Measurements from ENCODE around the gene ARHGAP24. TPM values are rescaled to one million over a fixed set of nuclear protein-coding genes. Genes with fewer than 3 reads are reported as not detected.
A peak's percentile ranks its signal among the peaks of the same experiment; 100 is the strongest.
"Not testable (repeated sequence)": the region's sequence is repeated elsewhere in the genome, so short reads cannot be mapped to it uniquely, and the experiment has no call there.

Gene ARHGAP24
- total RNA-seq, 1 donor from 2014 or later, result 30.6 TPM

DNA sequence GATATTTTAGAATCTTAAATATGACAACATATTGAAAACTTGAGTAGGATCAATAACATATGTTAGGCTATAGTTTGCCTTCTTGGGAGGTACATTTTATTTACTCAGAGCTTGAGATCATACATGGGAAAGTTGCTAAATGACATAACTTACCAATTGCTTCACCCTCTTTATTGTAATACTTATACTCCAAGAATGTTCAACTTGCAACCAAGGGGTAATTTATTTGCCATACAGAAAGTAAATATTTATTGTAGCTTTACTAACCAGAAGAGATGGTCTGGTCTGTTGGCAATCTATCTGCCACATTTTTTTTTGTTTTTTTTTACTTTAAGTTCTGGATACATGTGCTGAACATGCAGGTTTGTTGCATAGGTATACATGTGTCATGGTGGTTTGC is 426.6 kb downstream of the ARHGAP24 start:
- no peak for DNase-seq (ENCODE audit: low read depth in 2 of 2)

DNA sequence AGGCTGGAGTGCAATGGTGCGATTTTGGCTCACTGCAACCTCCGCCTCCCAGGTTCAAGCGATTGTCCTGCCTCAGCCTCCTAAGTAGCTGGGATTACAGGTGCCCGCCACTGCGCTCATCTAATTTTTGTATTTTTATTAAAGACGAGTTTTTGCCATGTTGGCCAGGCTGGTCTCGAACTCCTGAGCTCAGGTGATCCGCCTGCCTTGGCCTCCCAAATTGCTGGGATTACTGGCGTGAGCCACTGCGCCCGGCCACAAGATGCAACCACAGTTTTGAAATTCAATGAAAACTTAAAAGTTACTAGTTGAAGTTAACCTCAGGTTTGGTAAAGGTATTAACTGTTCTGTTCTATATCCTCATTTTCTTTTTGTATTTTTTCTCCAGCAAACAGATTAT is 427.7 kb downstream of the ARHGAP24 start:
- DNase-seq (ENCODE audit: low read depth in 2 of 2), result not testable (repeated sequence)

DNA sequence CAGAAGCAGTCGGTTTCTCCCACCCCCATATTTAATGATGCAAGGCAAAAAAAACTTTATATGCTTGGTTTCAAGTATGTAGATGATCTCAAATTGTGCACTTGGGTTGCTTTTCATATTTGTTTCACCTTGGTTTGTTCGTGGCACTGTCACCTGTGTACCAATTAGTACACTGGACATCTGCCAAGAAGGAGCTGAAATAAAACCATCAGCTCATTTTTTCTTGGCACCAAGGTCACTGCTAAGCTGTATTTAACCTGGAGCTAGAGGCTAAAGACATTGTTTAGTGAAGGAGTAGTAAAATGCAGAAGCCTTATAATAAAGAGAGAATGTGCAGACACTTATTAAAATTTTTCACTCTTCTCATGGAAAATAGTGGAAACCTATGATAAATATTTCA is 430.8 kb downstream of the ARHGAP24 start:
- no peak for DNase-seq (ENCODE audit: low read depth in 2 of 2)

DNA sequence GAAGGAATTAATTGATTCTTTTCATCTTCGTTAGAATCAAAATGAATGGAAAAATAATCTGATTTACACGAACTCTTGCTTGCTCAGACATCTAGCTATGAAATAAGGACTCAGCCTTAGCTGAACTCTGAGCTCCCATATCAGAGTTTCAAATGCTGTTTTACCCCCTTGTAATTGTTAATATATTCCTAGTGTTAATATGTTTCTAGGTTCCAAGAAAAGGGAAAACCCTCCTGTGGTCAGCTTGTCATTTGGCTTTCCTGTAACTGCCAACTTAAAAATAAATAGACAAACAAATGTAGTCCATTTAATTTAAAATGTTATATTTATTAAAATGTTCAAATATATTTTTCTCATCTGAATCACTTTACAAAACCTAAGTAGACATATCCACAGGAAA is 432.1 kb downstream of the ARHGAP24 start:
- no peak for DNase-seq (ENCODE audit: low read depth in 2 of 2)

DNA sequence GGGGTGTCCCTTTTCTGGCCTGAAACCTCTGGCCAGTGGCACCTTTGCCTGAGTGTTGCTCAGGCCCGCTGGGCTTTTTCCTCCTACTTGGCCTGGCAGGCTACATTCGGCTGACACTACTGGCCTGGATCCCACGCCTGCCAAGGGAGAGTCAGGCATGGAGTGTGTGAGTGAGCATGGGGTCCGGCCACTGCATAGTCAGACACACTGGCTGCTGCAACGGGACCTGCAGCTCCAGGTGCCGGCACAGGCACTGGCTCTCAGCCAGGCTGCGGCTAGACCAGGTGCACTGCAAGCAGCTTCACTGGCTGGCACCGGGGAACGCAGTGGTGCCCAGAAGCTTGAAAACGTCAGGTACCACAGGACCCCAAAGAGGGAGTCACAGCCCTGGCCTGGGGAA is 434.9 kb downstream of the ARHGAP24 start:
- DNase-seq (ENCODE audit: low read depth in 2 of 2), result no peak

DNA sequence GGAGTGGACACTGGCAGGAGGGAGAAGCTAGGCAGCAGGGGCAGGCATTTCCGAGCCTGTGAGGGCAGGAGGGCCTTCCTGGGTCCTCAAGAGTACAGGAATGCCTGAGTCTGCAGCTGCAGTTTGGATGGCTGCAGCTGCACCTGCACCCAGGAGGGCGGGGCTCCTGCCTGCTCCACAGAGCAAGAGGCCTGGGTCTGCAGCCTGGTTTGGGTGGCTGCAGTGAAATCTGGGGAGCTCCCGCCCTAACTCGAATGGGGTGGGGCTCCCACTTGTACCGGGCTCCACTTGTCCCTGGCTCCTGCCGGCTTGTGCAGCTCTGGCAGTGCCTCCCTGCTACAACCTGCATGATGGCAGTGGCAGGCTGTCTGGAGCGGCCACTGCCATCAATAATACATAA is 436.0 kb downstream of the ARHGAP24 start:
- no peak for DNase-seq (ENCODE audit: low read depth in 2 of 2)

DNA sequence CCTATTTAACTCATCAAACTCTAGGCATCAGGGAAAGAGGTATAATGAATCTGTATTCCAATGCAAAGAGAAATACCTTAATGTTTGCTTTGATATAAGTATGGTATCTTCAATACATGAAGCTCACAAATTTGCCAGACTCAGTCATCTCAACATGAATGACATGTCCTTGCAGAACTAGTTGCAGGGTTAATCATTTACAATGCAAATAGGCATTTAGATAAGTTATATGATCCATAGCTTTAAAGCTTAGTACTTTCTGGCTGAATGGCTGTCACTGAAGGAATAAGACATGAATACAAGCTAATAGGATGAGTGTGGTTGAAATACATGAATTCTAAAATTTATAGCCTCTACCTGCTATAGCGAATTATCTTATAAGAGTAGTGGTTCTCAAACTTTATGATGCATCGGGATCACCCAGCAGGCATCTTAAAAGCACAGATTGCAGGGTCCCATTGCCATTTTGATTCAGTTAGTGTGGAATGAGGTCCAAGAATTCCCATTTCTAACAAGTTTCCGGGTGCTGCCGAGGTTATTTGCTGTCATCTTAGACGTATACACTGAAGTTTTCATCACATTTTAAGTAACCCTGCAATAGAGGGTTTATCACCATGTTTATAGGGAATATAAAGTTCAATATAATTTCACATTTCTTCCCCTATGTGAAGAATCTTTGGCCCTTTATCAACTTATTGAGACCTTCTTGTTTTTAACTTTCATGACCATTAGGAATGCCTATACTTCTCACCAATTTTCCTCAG is 439.2 kb downstream of the ARHGAP24 start:
- DNase-seq (ENCODE audit: low read depth in 2 of 2), result no peak

DNA sequence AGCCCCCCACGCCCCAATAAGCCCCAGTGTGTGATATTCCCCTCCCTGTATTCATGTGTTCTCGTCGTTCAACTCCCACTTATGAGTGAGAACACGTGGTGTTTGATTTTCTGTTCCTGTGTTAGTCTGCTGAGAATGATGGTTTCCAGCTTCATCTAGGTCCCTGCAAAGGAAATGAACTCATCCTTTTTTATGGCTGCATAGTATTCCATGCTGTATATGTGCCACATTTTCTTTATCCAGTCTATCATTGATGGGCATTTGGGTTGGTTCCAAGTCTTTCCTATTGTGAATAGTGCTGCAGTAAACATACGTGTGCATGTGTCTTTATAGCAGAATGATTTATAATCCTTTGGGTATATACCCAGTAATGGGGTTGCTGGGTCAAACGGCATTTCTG is 440.6 kb downstream of the ARHGAP24 start:
- DNase-seq (ENCODE audit: low read depth in 2 of 2), result not testable (repeated sequence)

DNA sequence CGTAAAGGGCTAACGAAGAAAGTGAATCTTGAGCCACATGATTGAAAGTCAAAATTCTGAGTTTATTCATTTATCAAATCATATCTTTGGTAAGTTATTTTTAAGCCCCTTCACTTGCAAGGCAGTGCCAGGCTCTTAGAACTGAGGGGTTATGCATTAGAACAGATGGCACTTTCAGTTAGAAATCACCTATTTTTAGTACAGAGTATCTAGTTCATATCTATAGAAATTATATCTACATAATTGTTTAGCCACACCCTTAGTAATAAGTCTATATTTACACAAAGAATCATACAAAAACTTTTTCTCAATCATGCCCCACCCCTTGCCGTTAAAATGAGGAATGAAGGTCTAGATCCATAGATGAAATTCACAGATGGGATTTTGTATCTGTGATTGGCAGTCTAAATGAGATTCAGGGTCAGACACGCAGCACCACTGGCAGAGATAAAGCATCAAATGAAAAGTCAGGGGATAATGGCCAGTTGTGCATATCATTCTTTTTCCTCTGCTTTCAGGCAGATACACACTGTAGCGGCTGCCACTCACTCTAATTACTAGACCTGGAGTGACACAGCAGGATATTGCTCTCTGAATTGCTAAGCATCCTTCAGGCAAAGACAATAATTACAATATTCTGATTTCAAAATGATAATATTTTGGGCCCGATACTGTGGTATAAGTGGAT is 444.4 kb downstream of the ARHGAP24 start:
- DNase-seq (ENCODE audit: low read depth in 2 of 2), result no peak

DNA sequence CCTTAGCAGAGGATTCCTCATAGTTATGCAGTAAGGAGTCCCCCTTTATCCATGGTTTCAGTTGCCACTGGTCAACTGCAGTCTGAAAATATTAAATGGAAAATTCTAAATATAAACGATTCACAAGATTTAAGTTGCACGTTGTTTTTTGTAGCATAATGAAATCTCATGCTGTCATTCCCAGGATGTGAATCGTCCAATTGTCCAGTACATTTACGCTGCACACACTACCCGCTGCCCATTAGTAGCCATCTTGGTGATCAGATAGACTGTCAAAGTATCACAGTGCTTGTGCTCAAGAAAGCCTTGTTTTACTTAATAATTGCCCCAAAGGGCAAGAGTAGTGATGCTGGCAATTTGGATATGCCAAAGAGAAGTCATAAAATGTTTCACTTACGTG is 450.1 kb downstream of the ARHGAP24 start:
- DNase-seq (ENCODE audit: low read depth in 2 of 2), result peak in 1 of 2 donors; percentile 67

DNA sequence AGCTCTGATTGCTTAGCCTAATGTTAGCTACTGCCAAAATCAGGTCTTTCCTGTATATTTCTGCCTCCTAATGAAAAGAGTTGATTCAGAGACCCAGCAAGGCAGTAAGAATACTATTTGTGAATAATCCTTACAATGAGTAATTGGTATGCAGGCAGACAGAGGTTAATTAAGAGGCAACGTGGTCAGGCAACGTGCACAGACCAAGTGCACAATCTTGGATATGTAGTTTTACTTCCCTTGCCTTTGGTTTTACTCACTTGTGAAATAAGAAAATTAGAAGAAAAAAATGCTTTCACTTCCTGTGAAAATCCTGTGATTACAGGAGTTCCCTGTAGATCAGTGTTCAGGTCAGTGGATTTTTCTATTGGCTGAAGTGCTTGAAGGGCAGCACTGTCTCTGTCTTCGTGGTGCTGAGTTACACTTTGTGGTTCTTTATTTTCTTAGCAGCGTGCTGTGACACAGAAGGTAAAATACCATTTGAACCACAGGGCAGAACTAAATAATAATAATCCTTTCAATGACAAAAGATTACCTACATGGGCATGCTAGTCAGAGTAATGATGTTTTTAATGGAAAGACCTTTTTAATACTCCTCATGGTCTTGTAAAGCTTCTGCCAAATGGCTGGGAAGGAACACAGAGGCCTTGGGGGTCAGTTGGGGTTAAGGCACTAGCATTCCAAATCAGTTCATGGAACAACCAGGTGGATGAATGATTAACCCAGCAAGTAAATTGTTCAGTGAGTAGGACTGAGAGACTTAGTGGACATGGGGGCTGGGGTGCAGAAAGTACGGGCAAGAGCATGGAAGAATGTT is 454.0 kb downstream of the ARHGAP24 start:
- DNase-seq (ENCODE audit: low read depth in 2 of 2), result peak in 1 of 2 donors; percentile 36

DNA sequence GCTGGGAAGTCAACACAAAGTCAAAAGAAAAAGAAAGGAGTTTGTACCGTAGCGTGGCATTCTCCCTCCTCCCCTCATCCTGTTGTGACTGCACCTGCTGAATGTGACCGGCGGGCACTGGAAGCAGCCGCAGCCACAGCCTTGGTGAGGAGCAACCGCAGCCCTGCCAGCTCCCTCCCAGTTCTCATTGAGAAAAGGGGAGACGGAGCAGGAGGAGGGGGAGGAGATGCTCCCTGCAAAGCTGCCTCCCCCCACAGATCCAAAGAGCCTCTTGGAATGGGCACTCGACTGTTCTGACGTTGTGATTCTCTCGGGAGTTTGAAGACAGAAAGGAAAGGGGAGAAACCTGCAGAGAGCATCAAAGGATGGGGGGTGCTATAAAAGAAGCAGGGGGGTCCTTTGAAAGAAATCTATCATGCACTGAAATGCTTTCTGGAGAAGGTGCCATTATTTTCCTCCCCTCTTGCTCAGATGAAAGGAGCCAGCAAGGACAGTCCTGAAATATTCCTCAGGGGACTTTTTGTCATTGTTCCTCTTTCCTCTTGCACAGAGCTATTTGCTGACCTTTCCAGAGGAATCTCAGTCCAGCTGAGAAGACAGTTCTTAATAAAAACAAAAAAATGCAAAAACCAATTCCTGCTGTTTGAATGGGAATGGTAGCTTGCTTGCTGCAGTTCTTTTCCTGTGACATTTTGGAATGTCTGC is 455.2 kb downstream of the ARHGAP24 start:
- DNase-seq (ENCODE audit: low read depth in 2 of 2), result peak; percentile 17 to 19

DNA sequence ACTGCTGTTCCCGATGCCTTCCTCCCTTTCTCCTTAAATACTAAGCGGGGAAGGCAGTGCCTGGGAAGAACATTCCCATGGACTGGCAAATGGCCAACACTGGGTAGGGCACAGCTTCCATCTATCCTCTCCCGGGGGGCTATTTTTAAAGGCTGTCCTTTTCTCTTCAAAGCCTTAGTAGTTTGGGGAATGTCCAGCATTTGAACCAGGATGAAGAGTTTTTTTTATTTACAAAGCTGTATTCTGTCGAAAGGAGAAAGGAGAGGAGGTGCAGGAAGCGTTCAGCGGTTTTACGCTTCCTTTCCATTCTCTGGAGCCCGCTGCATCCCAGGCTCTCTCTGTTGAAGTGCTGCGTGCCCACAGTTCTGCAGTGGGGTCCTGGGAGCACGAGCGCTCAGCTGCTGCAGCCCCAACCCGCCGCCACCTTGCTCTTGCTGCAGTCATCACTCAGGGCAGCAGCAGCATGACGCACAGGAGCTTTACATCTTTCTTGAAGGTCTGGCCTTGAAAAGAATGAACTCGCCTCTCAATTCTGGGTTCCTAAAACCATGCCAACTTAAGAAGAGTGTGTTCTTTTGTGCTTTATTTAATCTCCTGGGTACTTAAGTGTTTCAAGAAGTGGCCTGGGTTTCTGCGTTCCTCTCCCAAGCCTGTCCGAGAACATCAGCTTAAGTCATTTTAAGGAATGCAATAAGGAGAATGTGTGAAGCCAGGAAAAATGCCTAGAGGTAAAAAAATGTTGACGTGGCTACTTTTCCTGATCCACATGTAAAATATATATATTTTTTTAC is 457.7 kb downstream of the ARHGAP24 start:
- peak; percentile 36 to 52 for DNase-seq (ENCODE audit: low read depth in 2 of 2)

DNA sequence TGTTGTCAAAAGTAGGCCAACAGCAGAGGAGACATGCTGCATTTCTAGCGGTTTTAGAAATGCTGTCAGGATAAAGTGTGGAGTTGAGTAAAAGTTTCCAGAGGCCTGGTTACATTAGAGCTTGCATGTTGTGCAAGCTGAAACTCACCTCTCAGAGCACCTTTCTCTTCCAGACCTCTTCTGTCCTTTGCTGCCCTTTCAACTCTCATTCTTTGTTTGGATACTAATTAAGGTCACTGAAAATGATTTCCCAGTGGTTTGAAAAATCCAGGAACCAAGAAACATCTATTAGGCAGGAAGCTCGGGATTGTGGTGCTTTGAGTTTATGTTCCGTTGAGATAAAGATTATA is 458.3 kb downstream of the ARHGAP24 start:
- peak in 1 of 2 donors; percentile 20 for DNase-seq (ENCODE audit: low read depth in 2 of 2)

DNA sequence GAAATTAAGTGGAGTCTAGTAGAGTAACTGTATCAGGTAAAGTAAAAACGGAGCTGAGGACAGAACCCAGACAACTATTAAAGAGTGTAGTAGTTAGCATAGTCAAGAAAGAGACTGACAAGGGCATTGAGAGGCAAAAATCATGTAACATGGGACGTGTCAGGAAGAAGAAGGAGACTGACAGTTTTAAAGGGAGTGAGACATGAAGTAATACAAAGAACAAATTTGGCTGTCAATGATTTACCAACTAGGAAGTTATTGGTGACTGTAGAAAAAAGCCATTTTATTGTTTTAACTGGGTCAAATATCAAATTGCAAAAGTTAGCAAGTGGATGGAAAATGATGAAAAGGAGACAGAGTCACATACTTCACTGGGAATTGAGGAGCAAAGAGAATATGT is 462.6 kb downstream of the ARHGAP24 start:
- DNase-seq (ENCODE audit: low read depth in 2 of 2), result no peak

DNA sequence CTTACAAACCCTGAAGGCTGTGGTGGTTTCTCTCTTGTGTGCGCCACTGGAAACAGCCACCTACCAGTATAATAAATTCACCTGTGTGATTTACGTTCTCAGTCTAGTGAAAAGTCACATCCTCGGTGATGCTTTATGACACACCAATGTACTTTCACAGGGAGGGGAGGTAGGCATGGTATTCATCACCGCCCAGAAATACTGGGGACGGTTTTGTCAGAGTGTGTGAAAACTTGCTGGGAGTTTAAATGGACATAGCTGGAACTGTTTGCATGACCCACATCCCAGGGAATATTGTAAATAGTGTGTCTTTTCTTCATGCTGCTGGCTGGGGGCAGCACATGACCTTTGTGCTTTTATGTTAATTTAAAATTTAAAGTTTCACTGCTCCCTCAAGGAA is 463.1 kb downstream of the ARHGAP24 start:
- DNase-seq (ENCODE audit: low read depth in 2 of 2), result no peak

DNA sequence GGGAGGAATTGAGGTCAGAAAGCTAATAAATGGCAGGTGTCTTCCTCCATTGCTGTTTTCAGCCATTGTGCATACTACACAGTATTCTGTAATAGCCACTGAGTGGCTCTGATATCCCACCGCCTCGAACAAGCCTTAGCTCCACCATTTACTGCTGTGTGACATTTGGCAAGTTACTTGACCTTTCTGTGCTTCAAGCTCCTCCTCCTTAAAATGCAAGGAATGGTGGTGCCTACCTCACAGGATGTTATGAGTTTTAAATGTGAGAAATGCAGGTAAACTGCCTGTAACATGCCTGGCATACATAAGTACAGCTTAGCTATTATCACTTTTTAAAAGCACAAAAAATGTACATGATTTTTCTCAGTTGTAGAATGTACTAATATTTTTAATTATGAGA is 464.0 kb downstream of the ARHGAP24 start:
- no peak for DNase-seq (ENCODE audit: low read depth in 2 of 2)

DNA sequence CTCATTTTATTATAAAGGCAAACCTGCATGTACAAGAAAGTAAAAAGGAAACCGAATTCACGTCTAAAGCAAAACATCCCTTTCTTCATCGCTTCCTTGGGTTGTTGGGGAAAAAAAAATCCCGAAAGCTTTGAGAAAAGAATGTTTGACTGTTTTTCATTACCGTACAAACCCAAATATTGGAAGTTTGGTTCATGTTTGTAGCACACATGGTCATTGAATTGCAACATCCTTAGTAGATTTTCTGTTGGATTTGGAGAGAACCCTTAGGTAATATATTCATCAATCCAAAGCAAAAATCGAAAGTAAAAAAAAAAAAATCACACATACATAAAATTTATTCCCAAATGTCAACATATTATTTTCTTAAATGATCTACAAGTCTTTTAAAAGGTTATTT is 464.6 kb downstream of the ARHGAP24 start:
- no peak for DNase-seq (ENCODE audit: low read depth in 2 of 2)

DNA sequence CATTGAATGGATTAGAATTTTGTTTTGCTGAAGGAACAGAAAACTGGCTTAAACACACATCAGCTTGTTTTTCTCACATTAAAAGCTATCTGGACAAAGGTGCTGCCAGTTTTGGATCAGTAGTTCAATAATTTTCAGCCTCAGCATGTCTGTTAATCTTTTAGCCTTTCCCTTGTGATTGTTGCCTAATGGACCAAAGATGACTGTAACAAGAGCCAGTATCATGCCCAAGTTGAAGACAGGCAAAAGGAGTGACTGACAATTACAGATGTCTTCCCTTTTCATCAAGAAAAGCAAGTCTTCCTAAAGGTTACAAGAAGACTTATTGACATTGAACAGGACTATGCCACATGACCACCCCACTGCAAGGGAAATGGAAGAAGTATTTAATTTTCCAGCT is 465.2 kb downstream of the ARHGAP24 start:
- DNase-seq (ENCODE audit: low read depth in 2 of 2), result no peak

DNA sequence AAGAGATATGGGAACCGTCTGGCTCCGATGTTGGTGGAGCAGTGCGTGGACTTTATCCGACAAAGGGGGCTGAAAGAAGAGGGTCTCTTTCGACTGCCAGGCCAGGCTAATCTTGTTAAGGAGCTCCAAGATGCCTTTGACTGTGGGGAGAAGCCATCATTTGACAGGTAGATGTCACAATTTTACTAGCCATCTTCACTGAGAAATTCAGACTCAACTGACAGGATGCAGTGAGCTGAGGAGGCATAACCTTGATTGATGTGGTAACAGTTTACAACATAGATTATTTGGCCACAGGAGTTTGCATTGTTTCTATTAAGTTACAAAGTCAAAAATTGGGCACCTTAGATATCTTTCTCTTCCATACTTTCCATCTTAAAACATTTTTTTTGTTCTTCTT is 467.2 kb downstream of the ARHGAP24 start:
- DNase-seq (ENCODE audit: low read depth in 2 of 2), result no peak

DNA sequence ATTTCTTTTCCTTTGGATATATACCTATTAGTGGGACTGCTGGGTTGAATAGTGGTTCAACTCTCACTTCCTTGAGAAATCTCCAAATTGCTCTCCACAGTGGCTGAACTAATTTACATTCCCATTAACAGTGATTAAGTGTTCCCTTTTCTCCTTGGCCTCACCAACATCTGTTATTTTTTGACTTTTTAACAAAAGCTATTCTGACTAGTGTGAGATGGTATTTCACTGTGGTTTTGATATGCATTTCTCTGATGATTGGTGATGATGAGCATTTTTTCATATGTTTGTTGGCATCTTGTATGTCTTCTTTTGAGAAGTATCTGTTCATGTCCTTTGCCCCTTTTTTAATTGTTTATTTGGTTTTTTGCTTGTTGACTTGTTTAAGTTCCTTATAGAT is 471.9 kb downstream of the ARHGAP24 start:
- DNase-seq (ENCODE audit: low read depth in 2 of 2), result no peak

Measured in lung microvascular endothelial cell (primary cell).